GM23338 (cell line): ENCODE results near the gene PCBP3. TPM values are rescaled to one million over a fixed set of nuclear protein-coding genes. Genes with fewer than 3 reads are reported as not detected.

Experiments
- ATAC-seq: fragments of 200-7000 bp; cut with Tn5 transposase; 3 replicates; pipeline ENCODE4 v1.9.1; 2020
- DNase-seq: peaks from one replicate; pipeline ENCODE4 v3.0.0-alpha.2; 2015; ENCODE audit warnings: low spot score
- H2AFZ ChIP-seq: fragments of 200-600 bp; sonication (generic); 2 replicates; pipeline ENCODE4 v1.8.0; 2016; ENCODE audit warnings: antibody characterized with exemption, mild to moderate bottlenecking, moderate library complexity
- H3F3A ChIP-seq: fragments of 200-600 bp; sonication (generic); replicated peaks from 2 replicates; pipeline ENCODE4 v1.8.0; 2017; ENCODE audit warnings: antibody characterized with exemption, mixed run types, low read depth
- H3K27ac ChIP-seq: fragments of 200-600 bp; sonication (generic); 2 replicates; pipeline ENCODE4 v1.6.1; 2016; ENCODE audit warnings: low read depth
- H3K27me3 ChIP-seq: fragments of 200-600 bp; sonication (generic); 2 replicates; pipeline ENCODE4 v1.8.0; 2016; ENCODE audit warnings: mild to moderate bottlenecking, mixed run types, moderate library complexity; ENCODE audit not compliant: insufficient read depth
- H3K36me3 ChIP-seq: fragments of 200-600 bp; sonication (generic); 2 replicates; pipeline ENCODE4 v1.8.0; 2016; ENCODE audit warnings: mild to moderate bottlenecking; ENCODE audit not compliant: insufficient read depth
- H3K4me1 ChIP-seq: fragments of 200-600 bp; sonication (generic); 2 replicates; pipeline ENCODE4 v1.8.0; 2016; ENCODE audit warnings: mild to moderate bottlenecking, moderate library complexity; ENCODE audit not compliant: insufficient read depth
- H3K4me2 ChIP-seq: fragments of 200-600 bp; sonication (generic); 2 replicates; pipeline ENCODE4 v1.7.1; 2017; ENCODE audit warnings: mixed run types
- H3K4me3 ChIP-seq: fragments of 200-600 bp; sonication (generic); 2 replicates; pipeline ENCODE4 v1.6.1; 2016; ENCODE audit warnings: mixed run types
- H3K79me2 ChIP-seq: fragments of 200-600 bp; sonication (generic); replicated peaks from 2 replicates; pipeline ENCODE4 v1.8.0; 2017; ENCODE audit warnings: mild to moderate bottlenecking; ENCODE audit not compliant: insufficient read depth
- H3K9me2 ChIP-seq: fragments of 200-600 bp; sonication (generic); 2 replicates; pipeline ENCODE4 v1.8.0; 2017; ENCODE audit not compliant: insufficient read depth
- H4K20me1 ChIP-seq: fragments of 200-600 bp; sonication (generic); replicated peaks from 2 replicates; pipeline ENCODE4 v1.8.0; 2017; ENCODE audit warnings: mild to moderate bottlenecking; ENCODE audit not compliant: insufficient read depth
- H3K27ac Mint-ChIP-seq: 2 replicates; pipeline ENCODE4 v1.8.0; 2020; ENCODE audit warnings: inconsistent platforms, mild to moderate bottlenecking, moderate library complexity, mixed read lengths
- H3K27me3 Mint-ChIP-seq: 3 replicates; pipeline ENCODE4 v1.8.0; 2022; ENCODE audit warnings: low read depth, mild to moderate bottlenecking, moderate library complexity, mixed read lengths, inconsistent platforms; ENCODE audit not compliant: insufficient read depth, poor library complexity
- H3K36me3 Mint-ChIP-seq: 3 replicates; pipeline ENCODE4 v1.8.0; 2021; ENCODE audit warnings: low read depth, mild to moderate bottlenecking, inconsistent platforms, moderate library complexity, mixed read lengths
- H3K4me1 Mint-ChIP-seq: 3 replicates; pipeline ENCODE4 v1.8.0; 2020; ENCODE audit warnings: mild to moderate bottlenecking, inconsistent platforms, mixed read lengths
- H3K4me3 Mint-ChIP-seq: 3 replicates; pipeline ENCODE4 v1.8.0; 2021; ENCODE audit warnings: moderate library complexity, mild to moderate bottlenecking, inconsistent platforms, mixed read lengths
- H3K9me3 Mint-ChIP-seq: 3 replicates; pipeline ENCODE4 v1.8.0; 2020; ENCODE audit warnings: moderate library complexity, mild to moderate bottlenecking, inconsistent platforms, mixed read lengths
- CREB1 ChIP-seq: fragments of 250-450 bp; sonication (Bioruptor Pico); IDR thresholded peaks from 2 replicates; pipeline ENCODE4 v1.5.0; 2020; ENCODE audit warnings: low read depth, mild to moderate bottlenecking, moderate library complexity
- ETS1 ChIP-seq: IDR thresholded peaks from 2 replicates; pipeline ENCODE4 v1.6.1; 2016; ENCODE audit warnings: antibody characterized with exemption
- EZH2 ChIP-seq: fragments of 200-600 bp; sonication (generic); IDR thresholded peaks from one replicate; pipeline ENCODE4 v1.8.0; 2017; ENCODE audit warnings: antibody characterized with exemption, mild to moderate bottlenecking, low read depth; ENCODE audit not compliant: unreplicated experiment
- EZH2phosphoT487 ChIP-seq: fragments of 200-600 bp; sonication (generic); IDR thresholded peaks from one replicate; pipeline ENCODE4 v1.8.1; 2018; ENCODE audit warnings: antibody characterized with exemption; ENCODE audit not compliant: unreplicated experiment
- JUNB ChIP-seq: IDR thresholded peaks from one replicate; pipeline ENCODE4 v1.6.1; 2016; ENCODE audit warnings: antibody characterized with exemption; ENCODE audit not compliant: unreplicated experiment
- NANOG ChIP-seq: IDR thresholded peaks from 2 replicates; pipeline ENCODE4 v1.6.1; 2016; ENCODE audit warnings: antibody characterized with exemption, borderline replicate concordance
- POLR2AphosphoS5 ChIP-seq: IDR thresholded peaks from 2 replicates; pipeline ENCODE4 v1.6.1; 2016; ENCODE audit warnings: antibody characterized with exemption, low read depth
- REST ChIP-seq: IDR thresholded peaks from one replicate; pipeline ENCODE4 v1.6.1; 2018; ENCODE audit warnings: antibody characterized with exemption; ENCODE audit not compliant: unreplicated experiment
- STAT1 ChIP-seq: IDR thresholded peaks from one replicate; pipeline ENCODE4 v1.6.1; 2016; ENCODE audit warnings: antibody characterized with exemption; ENCODE audit not compliant: unreplicated experiment
- ZNF331 ChIP-seq: fragments of 250-450 bp; sonication (Bioruptor Pico); IDR thresholded peaks from 2 replicates; pipeline ENCODE4 v1.5.0; 2020; ENCODE audit warnings: low read depth, mild to moderate bottlenecking, moderate library complexity
- ZNF462 ChIP-seq: fragments of 250-450 bp; sonication (Bioruptor Pico); IDR thresholded peaks from 2 replicates; pipeline ENCODE4 v1.5.0; 2020; ENCODE audit warnings: mild to moderate bottlenecking, moderate library complexity
- polyA plus RNA-seq: library from polyadenylated mRNA; unstranded; fragments of >200 nt; fragmentation: Nextera tagmentation; extraction: Ambion mirVana; gene quantifications from 2 replicates; pipeline ENCODE4 v1.2.1, GENCODE V29; 2016
- total RNA-seq: library from RNA; depleted of rRNA; stranded (reverse); fragments of >200 nt; shearing (Covaris generic); gene quantifications from 2 replicates; pipeline ENCODE4 v1.2.3, GENCODE V29; 2014

PCBP3 gene
- total and polyA plus RNA-seq, 2 experiments from 2014 or later = 7.1 to 9.1 TPM

GRCh38 chr21:45804809-45805313 lies 161.3 kb downstream of the PCBP3 start (continued):
- TF ChIP-seq ETS1 (no peak), EZH2 (no peak), ZNF331 (CRISPR knock-in tag) (no peak), EZH2phosphoT487 (no peak), NANOG (no peak), POLR2AphosphoS5 (no peak)

- H3K4me3 ChIP-seq = no peak overlapping the region
- H3K36me3 Mint-ChIP-seq = no peaks in the 10 kb centered on the region
- no peaks in the 10 kb centered on the region for H3K79me2 ChIP-seq
- DNase-seq (no peak), ATAC-seq (no peak)
- no peaks in the 10 kb centered on the region for H3K27me3 Mint-ChIP-seq
- H3K27ac Mint-ChIP-seq = no peak overlapping the region
- no peak overlapping the region for H3K27ac ChIP-seq
- no peaks in the 10 kb centered on the region for H3K4me1 ChIP-seq
- H2AFZ ChIP-seq = no peak overlapping the region
- H3K27me3 ChIP-seq = no peaks in the 10 kb centered on the region
- no peaks in the 10 kb centered on the region for H3K9me2 ChIP-seq
- peaks cover 3% of the 10 kb centered on the region; the same call in 2 of the 3 replicates for H3K4me1 Mint-ChIP-seq
- no peak overlapping the region for H3K4me2 ChIP-seq
- peaks cover 3% of the 10 kb centered on the region; the same call in 1 of the 3 replicates for H3K9me3 Mint-ChIP-seq
- H3K4me3 Mint-ChIP-seq = no peak overlapping the region
- H3K36me3 ChIP-seq = no peaks in the 10 kb centered on the region
- no peaks in the 10 kb centered on the region for H3F3A ChIP-seq
- no peaks in the 10 kb centered on the region; the same call in 1 of the 2 replicates for H4K20me1 ChIP-seq
- no peak for TF ChIP-seq CREB1 (CRISPR knock-in tag)
- no peak for TF ChIP-seq JUNB
- no peak for TF ChIP-seq ZNF331 (CRISPR knock-in tag)
- no peak for TF ChIP-seq ZNF462 (CRISPR knock-in tag)
- no peak for TF ChIP-seq NANOG
- TF ChIP-seq EZH2phosphoT487 = no peak
- TF ChIP-seq ETS1 = no peak
- TF ChIP-seq REST = no peak
- TF ChIP-seq POLR2AphosphoS5 = no peak
- no peak for TF ChIP-seq STAT1
These were observed 161.8 kb downstream of the PCBP3 start for GRCh38 chr21:45805321-45805720.
